K562 (cell line): ENCODE data around the gene TMEM245. TPM values are rescaled to one million over a fixed set of nuclear protein-coding genes. Genes with fewer than 3 reads are reported as not detected.

ENCODE experiments used
- ATAC-seq: fragments of 200-7000 bp; cut with Tn5 transposase; 3 replicates; pipeline ENCODE4 v1.9.1; 2020; ENCODE audit warnings: moderate library complexity
- BruUV-seq: library from RNA; stranded (reverse); fragments of 400-500 nt; replicated peaks from 2 replicates; lab custom pipeline; 2021; lab: Mats Ljungman, UMichigan
- CTCF ChIA-PET: fragments of 300-600 bp; formaldehyde crosslinking; extraction: SDS; loops from one replicate; lab custom pipeline; 2021; ENCODE audit warnings: low intra/inter-chr PET ratio; lab: Yijun Ruan, JAX
- POLR2A ChIA-PET: fragments of 300-600, 350-650 bp; sonication (Branson Sonifier 250); formaldehyde crosslinking; extraction: SDS; loops from one replicate; lab custom pipeline; 2021; ENCODE audit warnings: antibody characterized with exemption, inconsistent platforms; lab: Yijun Ruan, JAX
- DNase-seq, 4 experiments: peaks; one replicate each; pipeline versions ENCODE4 v3.0.0 to v3.0.0-alpha.2; 2011 to 2018; ENCODE audit warnings: low spot score in 3 of 4, mixed read lengths in 3 of 4; ENCODE audit errors: extremely low read depth in 1 of 4
- FAIRE-seq: peaks from 2 replicates; lab custom pipeline; 2011; peaks lifted over from hg19 to GRCh38; lab: Jason Lieb, UNC
- H2AFZ ChIP-seq: 2 replicates; pipeline ENCODE4 v1.6.0; 2011; ENCODE audit warnings: low read depth, low read length, control low read depth, inconsistent platforms
- H3K27ac ChIP-seq: fragments of 200-600 bp; 3 replicates; pipeline ENCODE4 v1.8.0; 2011; ENCODE audit warnings: low read depth, mild to moderate bottlenecking, control low read depth, inconsistent platforms, low read length, moderate library complexity, mixed read lengths; ENCODE audit errors: extremely low read depth
- H3K27me3 ChIP-seq, 2 experiments: fragments of 300-600 bp in 1 of 2; 2 replicates in 1 of 2; 3 replicates in 1 of 2; pipeline versions ENCODE4 v1.6.0 to v1.8.0; 2011; ENCODE audit warnings: inconsistent platforms in 2 of 2, low read length in 2 of 2, mild to moderate bottlenecking in 1 of 2, mixed read lengths in 1 of 2, moderate library complexity in 1 of 2; ENCODE audit not compliant: control insufficient read depth in 2 of 2, insufficient read depth in 2 of 2
- H3K36me3 ChIP-seq: fragments of 300-600 bp; 3 replicates; pipeline ENCODE4 v1.8.0; 2011; ENCODE audit warnings: mild to moderate bottlenecking, low read length, inconsistent platforms; ENCODE audit not compliant: control insufficient read depth, insufficient read depth
- H3K4me1 ChIP-seq, 2 experiments: fragments of 200-600 bp in 1 of 2; replicated peaks in 1 of 2; 2 replicates in 1 of 2; 3 replicates in 1 of 2; pipeline versions ENCODE4 v1.5.1 to v1.8.0; 2011; ENCODE audit warnings: inconsistent platforms in 2 of 2, low read length in 2 of 2, mild to moderate bottlenecking in 1 of 2, mixed read lengths in 1 of 2, moderate library complexity in 1 of 2; ENCODE audit not compliant: control insufficient read depth in 2 of 2, insufficient read depth in 2 of 2
- H3K4me2 ChIP-seq: 2 replicates; pipeline ENCODE4 v1.6.1; 2011; ENCODE audit warnings: low read length, control low read depth, inconsistent platforms, mixed read lengths; ENCODE audit not compliant: insufficient read depth
- H3K4me3 ChIP-seq: fragments of 200-600 bp; sonication (generic), shearing (Covaris generic); 2 replicates; pipeline ENCODE4 v1.5.1; 2016; ENCODE audit warnings: control low read depth, inconsistent platforms
- H3K79me2 ChIP-seq: fragments of 200-600 bp; 3 replicates; pipeline ENCODE4 v1.8.0; 2011; ENCODE audit warnings: low read length, inconsistent platforms; ENCODE audit not compliant: control insufficient read depth, insufficient read depth
- H3K9ac ChIP-seq, 2 experiments: 2 replicates each; pipeline versions ENCODE4 v1.6.0 to v1.6.1; 2011; ENCODE audit warnings: low read depth in 2 of 2, low read length in 2 of 2, control low read depth in 1 of 2, inconsistent platforms in 1 of 2, mild to moderate bottlenecking in 1 of 2, mixed read lengths in 1 of 2; ENCODE audit not compliant: insufficient read depth in 1 of 2
- H3K9me1 ChIP-seq: one replicate; pipeline ENCODE4 v1.6.0; 2011; ENCODE audit warnings: inconsistent platforms, mild to moderate bottlenecking, low read length, moderate library complexity; ENCODE audit not compliant: control insufficient read depth, insufficient read depth
- H3K9me3 ChIP-seq: replicated peaks from 2 replicates; pipeline ENCODE4 v1.5.1; 2011; ENCODE audit warnings: low read depth, low read length, inconsistent platforms; ENCODE audit not compliant: control insufficient read depth, insufficient read depth
- H4K20me1 ChIP-seq: replicated peaks from 2 replicates; pipeline ENCODE4 v1.6.1; 2011; ENCODE audit warnings: low read length, inconsistent platforms, mixed read lengths; ENCODE audit not compliant: control insufficient read depth, insufficient read depth
- DMBX1 ChIP-seq: fragments of 250-450 bp; sonication (Bioruptor Pico); IDR thresholded peaks from 2 replicates; pipeline ENCODE4 v1.8.0; 2022; ENCODE audit warnings: inconsistent platforms, mild to moderate bottlenecking, moderate library complexity, borderline replicate concordance
- FOS ChIP-seq: IDR thresholded peaks from 3 replicates; pipeline ENCODE4 v1.6.1; 2011; ENCODE audit not compliant: insufficient read length; ENCODE audit errors: extremely low read depth
- FOSL1 ChIP-seq: fragments of 200-800 bp; sonication (Bioruptor generic); conservative IDR thresholded peaks from 2 replicates; pipeline ENCODE4 v1.6.1; 2016; ENCODE audit warnings: missing genetic modification characterization, missing compliant biosample characterization
- HCFC1 ChIP-seq: IDR thresholded peaks from 2 replicates; pipeline ENCODE4 v1.6.1; 2012; ENCODE audit warnings: low read depth, low read length, improper control_type of control experiment
- MEF2D ChIP-seq: conservative IDR thresholded peaks from 2 replicates; pipeline ENCODE4 v1.6.1; 2016; ENCODE audit warnings: low read depth, missing genetic modification characterization, missing compliant biosample characterization
- NCOA2 ChIP-seq, 2 experiments: fragments of 450-650 bp; IDR thresholded peaks; 2 replicates each; pipeline ENCODE4 v1.6.1; 2018; ENCODE audit warnings: mild to moderate bottlenecking in 2 of 2, moderate library complexity in 1 of 2; ENCODE audit not compliant: partially characterized antibody in 2 of 2
- NR2F6 ChIP-seq: fragments of 450-650 bp; formaldehyde crosslinking; IDR thresholded peaks from 2 replicates; pipeline ENCODE4 v1.4.0; 2020; ENCODE audit warnings: mild to moderate bottlenecking
- RFX1 ChIP-seq: fragments of 450-650 bp; IDR thresholded peaks from 2 replicates; pipeline ENCODE4 v1.6.1; 2016; ENCODE audit warnings: mild to moderate bottlenecking, moderate library complexity
- SAFB2 ChIP-seq: fragments of 200-400 bp; formaldehyde crosslinking; IDR thresholded peaks from 2 replicates; pipeline ENCODE4 v1.6.1; 2018; ENCODE audit warnings: borderline replicate concordance, low read length, low read depth, moderate library complexity; ENCODE audit not compliant: severe bottlenecking
- SMARCA5 ChIP-seq: fragments of 450-650 bp; IDR thresholded peaks from 2 replicates; pipeline ENCODE4 v1.6.1; 2016
- SMARCE1 ChIP-seq: fragments of 450-650 bp; IDR thresholded peaks from 2 replicates; pipeline ENCODE4 v1.7.1; 2016; ENCODE audit warnings: mild to moderate bottlenecking
- SREBF1 ChIP-seq: fragments of 150-350 bp; IDR thresholded peaks from 2 replicates; pipeline ENCODE4 v1.6.1; 2014; ENCODE audit warnings: antibody characterized with exemption, low read depth, low read length, borderline replicate concordance
- ZNF408 ChIP-seq: fragments of 250-450 bp; sonication (Bioruptor Pico); IDR thresholded peaks from 2 replicates; pipeline ENCODE4 v1.4.0; 2020; ENCODE audit warnings: low read depth, mild to moderate bottlenecking, moderate library complexity
- ZNF584 ChIP-seq: fragments of 200-800 bp; sonication (Bioruptor generic); IDR thresholded peaks from 2 replicates; pipeline ENCODE4 v1.6.1; 2016; ENCODE audit warnings: low read depth, mild to moderate bottlenecking, missing genetic modification characterization, missing compliant biosample characterization
- ZNF707 ChIP-seq: fragments of 250-450 bp; sonication (Bioruptor Pico); conservative IDR thresholded peaks from 2 replicates; pipeline ENCODE4 v1.8.0; 2022; ENCODE audit warnings: inconsistent platforms, mild to moderate bottlenecking, moderate library complexity
- WGBS: fragments of 100-300 bp; shearing (Covaris generic); methylation state at CpG from one replicate; pipeline ENCODE4 v1.1.6; 2016; ENCODE audit warnings: low coverage, mixed read lengths; ENCODE audit not compliant: insufficient coverage; ENCODE audit errors: missing lambda C conversion rate; 5-methylcytosine and 5-hydroxymethylcytosine counted together
- in situ Hi-C: fragments of 300-500 bp; cut with MboI; formaldehyde crosslinking; loops from 4 replicates; pipeline ENCODE4 v1.15.0; 2018; ENCODE audit warnings: inconsistent platforms, mixed read lengths
- intact Hi-C: fragments of 100-400 bp; cut with micrococcal nuclease; formaldehyde crosslinking; loops from 2 replicates; pipeline ENCODE4 v1.14.2; 2022
- polyA plus RNA-seq, 8 experiments: library from polyadenylated mRNA; depleted of rRNA in 4 of 8; stranded (reverse) in 5 of 8; unstranded in 3 of 8; fragments of >200 nt; fragmentation: Nextera tagmentation in 2 of 8; fragmentation: Illumina TruSeq in 1 of 8; extraction: Ambion mirVana in 2 of 8; extraction: Trizol in 1 of 8; gene quantifications; 2 replicates each; pipeline versions ENCODE4 v1.2.1 to v1.2.3, GENCODE V29; 2011 to 2014; ENCODE audit warnings: inconsistent platforms in 1 of 8, missing spikeins in 1 of 8
- total RNA-seq, 7 experiments: library from RNA; depleted of rRNA in 6 of 7; stranded (reverse); fragments of >200 nt in 6 of 7; fragmentation: Illumina TruSeq in 2 of 7; extraction: Trizol in 2 of 7; gene quantifications; 2 replicates each; pipeline versions ENCODE4 v1.2.1 to v1.2.3, GENCODE V29; 2011 to 2021; ENCODE audit warnings: low replicate concordance in 1 of 7
- TF ChIP-seq, protein P1 (sequence below): sonication (generic); formaldehyde crosslinking; IDR thresholded peaks from 2 replicates; pipeline ENCODE4 v1.8.1; 2023; ENCODE audit warnings: mild to moderate bottlenecking, missing genetic modification reagents
- TF ChIP-seq, protein P2 (sequence below): sonication (generic); formaldehyde crosslinking; IDR thresholded peaks from 2 replicates; pipeline ENCODE4 v1.8.1; 2023; ENCODE audit warnings: mild to moderate bottlenecking, missing genetic modification reagents, moderate library complexity

Gene TMEM245
- total and polyA plus RNA-seq, 9 of the 15 experiments (the other 6 are each of a cell fraction or from before 2014, with no cell fraction given), result 8.5 to 43.2 (median 24.3) TPM

DNA sequence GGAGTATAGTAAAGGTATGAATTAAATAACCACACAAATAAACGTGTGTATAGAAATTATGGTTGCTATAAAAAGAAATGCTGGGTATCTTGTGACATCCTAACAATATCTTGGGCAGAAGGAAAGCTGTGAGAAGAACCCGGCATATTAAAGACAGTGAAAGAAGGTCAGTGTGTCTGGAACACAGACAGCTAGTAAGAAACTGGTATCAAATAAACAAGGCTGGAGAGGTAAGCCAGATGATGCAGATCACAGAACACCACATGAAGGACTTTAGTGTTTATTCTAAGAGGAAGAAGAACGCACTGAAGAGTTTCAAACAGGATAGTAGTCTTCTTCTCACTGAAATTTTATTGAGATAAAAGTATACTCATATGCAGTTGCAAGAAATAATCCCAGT, 24.4 kb downstream of the TMEM245 start (continued):
- TF ChIP-seq, protein P1, sequence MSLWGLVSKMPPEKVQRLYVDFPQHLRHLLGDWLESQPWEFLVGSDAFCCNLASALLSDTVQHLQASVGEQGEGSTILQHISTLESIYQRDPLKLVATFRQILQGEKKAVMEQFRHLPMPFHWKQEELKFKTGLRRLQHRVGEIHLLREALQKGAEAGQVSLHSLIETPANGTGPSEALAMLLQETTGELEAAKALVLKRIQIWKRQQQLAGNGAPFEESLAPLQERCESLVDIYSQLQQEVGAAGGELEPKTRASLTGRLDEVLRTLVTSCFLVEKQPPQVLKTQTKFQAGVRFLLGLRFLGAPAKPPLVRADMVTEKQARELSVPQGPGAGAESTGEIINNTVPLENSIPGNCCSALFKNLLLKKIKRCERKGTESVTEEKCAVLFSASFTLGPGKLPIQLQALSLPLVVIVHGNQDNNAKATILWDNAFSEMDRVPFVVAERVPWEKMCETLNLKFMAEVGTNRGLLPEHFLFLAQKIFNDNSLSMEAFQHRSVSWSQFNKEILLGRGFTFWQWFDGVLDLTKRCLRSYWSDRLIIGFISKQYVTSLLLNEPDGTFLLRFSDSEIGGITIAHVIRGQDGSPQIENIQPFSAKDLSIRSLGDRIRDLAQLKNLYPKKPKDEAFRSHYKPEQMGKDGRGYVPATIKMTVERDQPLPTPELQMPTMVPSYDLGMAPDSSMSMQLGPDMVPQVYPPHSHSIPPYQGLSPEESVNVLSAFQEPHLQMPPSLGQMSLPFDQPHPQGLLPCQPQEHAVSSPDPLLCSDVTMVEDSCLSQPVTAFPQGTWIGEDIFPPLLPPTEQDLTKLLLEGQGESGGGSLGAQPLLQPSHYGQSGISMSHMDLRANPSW (CRISPR knock-in tag), result no peak
- TF ChIP-seq ZNF408 (CRISPR knock-in tag), result no peak
- no peak for TF ChIP-seq FOSL1 (tag)
- TF ChIP-seq, protein P2, sequence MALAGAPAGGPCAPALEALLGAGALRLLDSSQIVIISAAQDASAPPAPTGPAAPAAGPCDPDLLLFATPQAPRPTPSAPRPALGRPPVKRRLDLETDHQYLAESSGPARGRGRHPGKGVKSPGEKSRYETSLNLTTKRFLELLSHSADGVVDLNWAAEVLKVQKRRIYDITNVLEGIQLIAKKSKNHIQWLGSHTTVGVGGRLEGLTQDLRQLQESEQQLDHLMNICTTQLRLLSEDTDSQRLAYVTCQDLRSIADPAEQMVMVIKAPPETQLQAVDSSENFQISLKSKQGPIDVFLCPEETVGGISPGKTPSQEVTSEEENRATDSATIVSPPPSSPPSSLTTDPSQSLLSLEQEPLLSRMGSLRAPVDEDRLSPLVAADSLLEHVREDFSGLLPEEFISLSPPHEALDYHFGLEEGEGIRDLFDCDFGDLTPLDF, result no peak
- TF ChIP-seq SMARCA5, result no peak

DNA sequence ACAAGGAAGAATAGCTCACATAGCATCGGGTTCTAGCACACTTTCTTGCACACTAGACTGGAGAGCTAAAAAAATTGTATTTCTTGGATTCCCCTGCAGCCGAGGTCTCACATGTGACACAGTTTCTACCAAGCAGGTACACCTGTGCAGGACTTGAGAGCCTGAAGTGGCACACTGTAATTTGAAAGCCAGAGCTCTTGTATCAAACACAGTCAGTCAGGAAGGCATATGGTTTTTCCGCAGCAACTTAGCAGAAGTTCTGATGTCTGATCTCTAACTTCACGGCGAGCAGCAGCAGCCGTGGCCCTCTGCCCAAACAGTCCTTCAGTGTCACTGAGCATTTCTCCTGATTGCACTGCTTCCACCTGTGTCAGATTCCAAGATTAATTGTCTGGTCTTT, 25.5 kb downstream of the TMEM245 start:
- TF ChIP-seq ZNF584 (CRISPR knock-in tag) (no peak), HCFC1 (no peak), SREBF1 (no peak), SAFB2 (no peak), DMBX1 (CRISPR knock-in tag) (no peak), FOS (no peak), NR2F6 (no peak), MEF2D (tag) (no peak), RFX1 (no peak), ZNF707 (CRISPR knock-in tag) (no peak), NCOA2 (IDR thresholded peaks at IDR 0.05; ENCODE audit: partially characterized antibody in 2 of 2) (no peak), SMARCE1 (no peak)
- Histone ChIP-seq H3K4me2 (no peak overlapping the region), H3K36me3 (peaks cover 89% of the 10 kb centered on the region), H3K9me3 (no peaks in the 10 kb centered on the region), H3K4me3 (no peak overlapping the region), H3K9me1 (no peaks in the 10 kb centered on the region), H2AFZ (no peak overlapping the region), H3K4me1 (peaks cover 0 to 17% of the 10 kb centered on the region in 2 experiments; a peak in 4 of 5 replicates), H3K27ac (no peak overlapping the region; the same call in 2 of the 3 replicates), H3K9ac (no peak overlapping the region), H3K79me2 (peaks cover 75% of the 10 kb centered on the region), H3K27me3 (no peaks in the 10 kb centered on the region), H4K20me1 (no peaks in the 10 kb centered on the region)
- ChIA-PET CTCF (no interaction called here), POLR2A (no interaction called here)
- no peak for FAIRE-seq
- no TSS peak for BruUV-seq
- in situ Hi-C loops (no loop called here), intact Hi-C loops (no loop called here)
- no peak for ATAC-seq
- WGBS, result 94% methylated on average over 6 of the region's 6 CpGs
- no peak for DNase-seq
